Measurements from ENCODE around the gene AQP6.
"Not testable (repeated sequence)": the region's sequence is repeated elsewhere in the genome, so short reads cannot be mapped to it uniquely, and the experiment has no call there.

The AQP6 gene

GRCh38 chr12:49973361-49973830, 649 bp downstream of the AQP6 start:
- DNase-seq, result no peak

GRCh38 chr12:49974231-49974675, 1.5 kb downstream of the AQP6 start:
- no peak for DNase-seq

- DNase-seq, result no peak
These were observed 2.0 kb downstream of the AQP6 start for GRCh38 chr12:49974677-49975317.

DNA sequence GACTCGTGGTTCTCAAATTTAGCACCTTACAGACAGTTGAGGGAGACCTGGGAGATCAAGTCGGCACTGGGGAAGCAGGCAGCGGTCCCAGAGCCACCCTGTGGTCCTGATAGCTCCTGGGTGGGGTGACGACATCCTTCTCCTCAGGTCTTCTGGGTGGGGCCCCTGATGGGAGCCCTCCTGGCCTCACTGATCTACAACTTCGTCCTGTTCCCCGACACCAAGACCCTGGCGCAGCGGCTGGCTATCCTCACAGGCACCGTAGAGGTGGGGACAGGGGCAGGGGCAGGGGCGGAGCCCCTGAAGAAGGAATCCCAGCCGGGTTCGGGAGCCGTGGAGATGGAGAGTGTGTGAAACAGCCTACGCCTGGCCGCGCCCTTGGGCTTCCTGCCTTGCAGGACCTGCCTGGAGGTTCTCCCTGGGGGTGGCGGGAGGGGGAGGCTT, 2.6 kb downstream of the AQP6 start:
- no peak for DNase-seq

GRCh38 chr12:49976557-49976956, 3.8 kb downstream of the AQP6 start:
- DNase-seq, result no peak

DNA sequence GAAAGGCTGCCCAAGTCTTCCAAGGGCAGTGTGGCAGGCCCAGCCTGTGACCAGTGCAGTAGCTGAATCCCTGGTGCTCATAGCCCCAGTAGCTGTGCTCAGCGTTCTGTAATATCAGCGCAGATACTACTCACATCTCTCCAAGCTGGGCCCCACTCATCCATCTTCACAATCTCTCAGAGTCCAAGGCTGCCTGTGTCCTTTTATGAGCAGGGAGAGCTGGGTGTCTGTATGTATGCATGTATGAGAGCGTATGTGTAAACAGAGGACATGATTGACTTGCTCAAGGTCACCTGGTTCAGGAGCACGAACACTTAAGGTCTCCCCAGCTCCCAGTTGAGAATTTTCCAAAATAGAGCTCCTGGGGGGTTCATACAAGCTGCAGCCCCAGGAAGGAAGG, 5.4 kb downstream of the AQP6 start:
- no peak for DNase-seq

GRCh38 chr12:49979016-49979586, 6.4 kb downstream of the AQP6 start:
- DNase-seq, result no peak

DNA sequence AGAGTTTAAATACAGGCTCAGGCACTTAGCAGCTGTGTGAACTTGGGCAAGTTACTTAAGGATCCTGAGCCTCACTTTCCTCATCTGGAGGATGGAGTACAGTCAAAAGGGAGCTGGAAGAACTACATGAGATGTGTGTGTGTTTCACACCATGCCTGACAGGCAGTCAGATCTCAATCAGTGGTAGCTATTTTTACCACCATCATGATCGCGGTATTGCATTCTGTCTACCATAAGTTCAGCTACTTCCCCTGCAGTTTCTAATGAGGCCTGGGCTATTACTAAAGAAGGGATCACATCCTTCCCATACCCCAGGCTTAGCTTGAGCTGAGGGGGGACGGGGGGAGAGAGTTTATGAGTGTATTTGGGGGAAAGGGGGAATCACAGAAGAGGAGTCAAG, 7.0 kb downstream of the AQP6 start:
- no peak for DNase-seq

DNA sequence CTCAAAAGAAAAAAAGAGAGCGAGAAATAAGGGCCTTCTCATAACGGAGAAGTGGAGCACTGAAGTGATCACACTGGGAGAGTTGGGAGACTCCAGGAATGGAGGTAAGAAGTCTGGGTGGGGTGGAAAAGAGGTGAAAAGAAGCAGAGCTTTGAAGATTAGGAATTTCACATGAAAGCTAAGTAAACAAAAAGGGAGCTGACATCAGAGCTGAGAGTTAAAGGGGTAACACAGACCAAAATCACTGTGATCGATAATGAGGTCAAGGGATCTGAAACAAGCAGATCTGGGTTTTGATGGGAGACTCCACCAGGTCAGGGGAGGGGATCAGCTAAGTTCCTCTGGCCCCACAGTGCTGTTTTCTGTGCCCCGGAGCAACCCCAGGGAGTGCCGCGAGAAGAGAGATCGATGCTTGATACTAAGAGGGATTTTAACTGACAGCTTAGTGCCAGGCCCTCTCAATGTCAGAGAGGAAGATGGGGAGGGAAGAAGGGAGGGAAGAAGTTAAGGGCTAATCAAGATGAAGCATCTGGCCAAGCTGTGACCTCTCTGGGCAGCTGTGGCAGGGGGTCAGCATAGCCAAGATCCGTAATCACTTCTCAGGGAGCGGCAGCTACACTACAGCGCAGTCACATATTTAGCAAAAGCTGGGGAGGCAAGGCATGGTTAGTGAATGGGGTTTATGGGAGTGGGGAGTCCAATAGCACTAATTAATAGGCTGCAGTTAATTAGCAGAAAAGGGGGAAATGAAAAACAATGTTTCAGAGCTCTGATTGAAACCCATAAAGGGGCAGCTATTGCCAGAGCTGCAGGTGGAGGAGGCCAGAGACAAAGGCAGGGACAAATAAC, 8.0 kb downstream of the AQP6 start:
- DNase-seq, result no peak

- DNase-seq, result no peak
These were observed 9.7 kb downstream of the AQP6 start for GRCh38 chr12:49982246-49983087.

- DNase-seq, result no peak
These were observed 11.1 kb downstream of the AQP6 start for GRCh38 chr12:49983892-49984291.

DNA sequence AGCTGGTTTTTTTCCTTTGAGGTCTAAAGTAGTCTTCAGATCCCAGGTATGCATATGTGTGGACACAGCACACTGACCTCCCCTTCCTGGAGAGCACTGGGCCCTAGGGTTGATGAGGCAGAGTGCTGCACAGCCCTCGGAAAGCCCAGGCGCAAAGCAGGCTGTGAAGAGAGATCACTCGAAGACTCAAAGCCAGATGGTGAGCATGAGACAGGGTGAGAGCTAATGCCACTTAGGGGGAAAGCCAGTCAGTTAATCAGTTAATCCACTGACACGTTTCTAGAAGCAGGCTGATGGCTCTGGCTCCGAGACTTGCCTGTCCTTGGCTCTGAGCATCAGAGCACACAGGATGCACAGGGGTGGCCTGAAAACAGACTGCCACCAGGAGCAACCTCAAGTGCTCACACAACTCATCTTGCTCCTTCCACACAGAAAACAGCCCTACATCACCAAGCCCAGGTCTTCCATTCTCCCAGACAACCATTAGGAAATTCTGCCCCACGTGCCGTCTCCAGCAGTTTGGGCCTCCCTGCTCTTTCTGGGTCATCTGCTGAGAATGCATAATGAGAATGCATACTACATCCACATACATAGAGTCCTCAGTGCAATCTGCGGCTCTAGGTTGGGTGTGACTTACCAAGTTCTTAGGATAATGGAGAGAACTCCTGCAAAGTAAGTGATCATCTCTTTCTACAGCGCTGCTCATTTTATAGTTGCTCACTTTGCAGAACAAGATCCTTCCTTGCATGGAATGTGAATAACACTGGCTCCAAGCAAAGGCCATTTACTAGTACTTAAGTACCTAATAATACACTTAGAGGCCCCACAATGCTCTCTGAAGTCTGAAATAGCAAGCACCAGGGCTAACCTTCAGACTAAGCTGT, 12.0 kb downstream of the AQP6 start:
- DNase-seq, result no peak

GRCh38 chr12:49985981-49986380, 13.2 kb downstream of the AQP6 start:
- no peak for DNase-seq

GRCh38 chr12:49986476-49986875, 13.7 kb downstream of the AQP6 start:
- not testable (repeated sequence) for DNase-seq

DNA sequence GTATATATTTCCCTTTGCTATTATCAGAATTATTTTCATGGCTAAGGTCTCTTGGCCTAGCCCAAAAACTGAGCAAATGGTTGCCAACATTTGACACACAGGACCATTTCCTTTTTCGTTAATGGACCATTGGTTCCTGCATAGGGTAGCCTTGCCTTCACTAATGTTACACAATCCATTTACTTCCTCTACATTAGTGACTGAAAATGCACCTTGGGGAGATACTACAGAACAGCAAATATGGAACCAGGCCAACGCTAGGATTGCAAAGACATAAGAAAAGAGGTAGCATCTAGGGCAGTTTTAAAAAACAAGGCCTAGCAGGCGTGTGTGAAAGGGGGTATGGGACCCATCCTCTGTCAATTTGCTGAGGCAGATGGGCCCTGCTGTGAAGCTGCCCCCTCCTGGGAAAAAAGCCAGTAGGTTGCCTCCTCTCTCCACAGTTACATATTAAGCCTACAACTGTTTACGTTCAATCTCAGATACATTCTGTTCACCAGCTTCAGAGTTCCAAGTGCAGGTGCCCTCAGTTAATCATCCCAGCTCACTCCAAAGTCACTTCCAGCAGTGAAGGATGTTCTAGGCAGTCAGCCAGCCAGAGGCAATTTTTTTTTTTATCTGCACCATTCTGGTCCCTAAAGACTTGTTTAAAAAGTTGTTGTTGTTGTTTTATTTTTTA, 15.0 kb downstream of the AQP6 start:
- no peak for DNase-seq

GRCh38 chr12:49989400-49989799, 16.7 kb downstream of the AQP6 start:
- not testable (repeated sequence) for DNase-seq

DNA sequence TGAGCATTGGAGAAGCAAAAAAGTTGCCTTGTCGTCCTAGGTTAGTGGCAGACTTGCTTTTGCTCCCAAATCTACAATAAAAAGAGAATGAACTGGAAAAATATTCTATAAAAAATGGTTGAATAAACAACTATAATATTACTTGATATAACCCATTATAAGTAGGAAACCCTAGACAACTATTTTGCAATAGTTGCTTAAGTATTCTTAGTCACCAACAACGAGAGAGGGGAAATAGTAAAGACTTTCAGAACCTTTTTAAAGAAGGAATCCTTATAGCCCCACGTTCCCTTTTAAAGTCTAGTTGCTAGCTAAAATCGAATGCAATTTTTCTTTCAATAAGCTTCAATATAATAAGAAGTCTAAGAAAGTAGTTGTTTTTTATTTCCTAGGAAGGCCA, 17.5 kb downstream of the AQP6 start:
- no peak for DNase-seq

- DNase-seq, result no peak
These were observed 25.7 kb downstream of the AQP6 start for GRCh38 chr12:49998453-49998852.

GRCh38 chr12:50003595-50003994, 30.8 kb downstream of the AQP6 start:
- DNase-seq, result no peak

DNA sequence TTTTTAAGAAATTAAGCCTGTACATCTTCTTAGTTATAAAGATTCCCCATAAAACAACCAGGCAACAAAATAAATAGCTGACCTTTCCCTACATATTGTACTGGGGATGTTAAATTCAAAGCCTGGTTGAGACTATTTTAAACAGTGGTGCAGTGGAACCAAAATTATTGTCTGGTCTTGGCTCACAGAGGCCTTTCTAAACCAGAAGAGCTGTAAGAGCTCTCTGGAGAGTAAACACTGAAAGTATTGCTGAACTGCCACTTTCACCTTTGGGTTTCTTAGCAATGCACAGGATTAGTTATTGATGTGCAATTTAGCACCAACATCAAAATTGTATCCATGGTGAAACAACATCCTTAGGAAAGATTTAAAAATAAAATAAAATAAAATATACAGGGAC, 31.9 kb downstream of the AQP6 start:
- no peak for DNase-seq

DNA sequence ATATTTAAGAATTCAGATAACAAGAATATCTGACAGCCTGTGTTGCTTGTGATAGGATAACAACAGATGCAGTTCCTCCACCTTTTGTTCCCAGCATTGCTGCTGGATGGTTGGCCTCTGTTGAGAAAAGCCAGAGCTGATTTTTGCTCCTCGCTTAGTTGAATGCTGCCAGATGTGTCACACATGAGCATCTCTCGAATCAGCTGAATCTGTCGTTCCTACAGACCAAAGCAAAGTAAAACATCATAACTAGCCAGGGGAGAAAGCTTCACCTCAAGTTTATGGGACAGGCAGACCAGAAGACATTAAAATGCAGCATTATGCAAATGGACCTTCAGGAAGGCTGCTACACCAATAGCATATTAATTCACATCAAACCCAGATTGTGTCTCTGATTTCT, 32.4 kb downstream of the AQP6 start:
- no peak for DNase-seq

All from activated CD4-positive, alpha-beta T cell treated with anti-CD3 and anti-CD28 coated beads, Interleukin-2, amount 50 U/mL, for 16 hours (primary cell).